HG02840 (cell line): Measurements from ENCODE around the gene JUND.

Experiments used
- ATAC-seq: cut with Tn5 transposase; IDR thresholded peaks from one replicate; pipeline ENCODE4 v1.9.1; 2021; ENCODE audit warnings: mild to moderate bottlenecking, moderate library complexity, moderate number of reproducible peaks; ENCODE audit not compliant: unreplicated experiment, low FRiP score

JUND gene

GRCh38 chr19:18309525-18310064 is 28.2 kb upstream of the JUND start:
- ATAC-seq: no peak

DNA sequence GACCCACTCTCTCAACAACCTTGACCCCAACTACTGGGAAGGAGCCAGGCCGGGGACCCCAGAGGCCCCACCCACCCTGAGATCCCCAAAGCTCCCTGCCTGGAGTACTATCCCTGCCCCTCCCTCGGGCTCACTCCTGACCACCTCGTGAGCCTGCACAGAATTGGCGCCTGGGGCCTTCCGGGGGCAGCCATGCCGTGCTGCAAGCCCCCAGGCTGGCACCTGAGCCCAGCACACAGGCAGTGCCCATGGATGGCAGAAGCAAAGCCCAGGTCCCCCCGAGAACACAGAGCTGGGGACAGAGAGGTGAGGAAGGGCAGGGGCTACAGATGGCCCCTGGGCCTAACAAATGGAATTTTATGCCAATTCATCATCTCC is 27.5 kb upstream of the JUND start:
- no peak for ATAC-seq

- ATAC-seq: no peak
Observed at GRCh38 chr19:18308051-18308947, 26.9 kb upstream of the JUND start.

GRCh38 chr19:18307271-18307681 is 25.9 kb upstream of the JUND start:
- no peak for ATAC-seq

GRCh38 chr19:18306888-18307260 is 25.5 kb upstream of the JUND start:
- ATAC-seq: no peak

- no peak for ATAC-seq
Observed at GRCh38 chr19:18306209-18306887, 24.9 kb upstream of the JUND start.

- ATAC-seq: no peak
Observed at GRCh38 chr19:18304458-18305310, 23.3 kb upstream of the JUND start.

DNA sequence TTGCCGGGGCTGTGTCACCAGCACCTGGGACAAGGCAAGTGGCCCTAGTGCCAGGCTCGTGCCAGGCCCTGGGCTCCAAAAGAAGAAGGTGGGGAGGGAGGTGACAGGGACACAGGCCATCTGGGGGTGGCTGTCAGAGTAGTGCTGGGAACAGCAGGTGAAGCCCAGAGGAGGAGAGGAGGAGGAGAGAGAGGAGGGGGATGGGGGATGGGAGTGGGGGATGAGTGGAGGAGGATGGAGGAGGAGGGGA is 22.7 kb upstream of the JUND start:
- ATAC-seq: no peak

DNA sequence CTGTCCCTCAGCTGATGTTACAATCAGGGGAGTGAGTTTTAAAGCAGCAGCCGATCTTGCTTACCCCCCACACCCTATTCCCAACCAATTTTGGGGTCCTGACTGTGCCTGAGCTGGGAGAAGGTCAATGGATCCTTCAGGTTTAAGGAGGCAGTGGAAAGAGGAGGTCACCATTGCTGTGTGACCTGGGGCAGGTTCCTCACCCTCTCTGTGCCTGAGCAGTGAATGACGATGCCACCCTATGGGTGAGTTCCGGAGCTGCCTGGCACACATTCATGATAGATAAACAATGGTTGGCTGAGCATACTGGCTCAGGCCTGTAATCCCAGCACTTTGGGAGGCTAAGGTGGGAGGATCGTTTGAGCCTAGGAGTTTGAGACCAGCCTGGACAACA is 20.3 kb upstream of the JUND start:
- ATAC-seq: no peak

- ATAC-seq: no peak
Observed at GRCh38 chr19:18300930-18301717, 19.7 kb upstream of the JUND start.

GRCh38 chr19:18299654-18300053 is 18.2 kb upstream of the JUND start:
- ATAC-seq: no peak

- no peak for ATAC-seq
Observed at GRCh38 chr19:18298601-18299000, 17.2 kb upstream of the JUND start.

- no peak for ATAC-seq
Observed at GRCh38 chr19:18297308-18297707, 15.9 kb upstream of the JUND start.

DNA sequence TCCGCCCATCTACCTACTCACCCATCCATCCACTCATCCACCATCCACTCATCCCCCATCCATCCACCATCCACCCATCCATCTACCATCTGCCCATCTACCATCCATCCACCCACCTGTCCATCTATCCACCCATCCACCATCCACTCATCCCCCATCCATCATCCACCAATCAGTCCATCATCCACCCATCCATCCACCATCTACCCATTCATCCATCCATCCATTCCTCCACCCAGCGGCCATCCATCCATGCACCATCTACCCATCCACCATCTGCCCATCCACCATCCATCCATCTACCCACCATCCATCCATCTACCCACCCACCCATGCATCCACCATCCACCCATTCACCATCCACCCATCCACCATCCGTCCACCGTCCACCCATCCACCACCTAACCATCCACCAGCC is 13.6 kb upstream of the JUND start:
- no peak for ATAC-seq

DNA sequence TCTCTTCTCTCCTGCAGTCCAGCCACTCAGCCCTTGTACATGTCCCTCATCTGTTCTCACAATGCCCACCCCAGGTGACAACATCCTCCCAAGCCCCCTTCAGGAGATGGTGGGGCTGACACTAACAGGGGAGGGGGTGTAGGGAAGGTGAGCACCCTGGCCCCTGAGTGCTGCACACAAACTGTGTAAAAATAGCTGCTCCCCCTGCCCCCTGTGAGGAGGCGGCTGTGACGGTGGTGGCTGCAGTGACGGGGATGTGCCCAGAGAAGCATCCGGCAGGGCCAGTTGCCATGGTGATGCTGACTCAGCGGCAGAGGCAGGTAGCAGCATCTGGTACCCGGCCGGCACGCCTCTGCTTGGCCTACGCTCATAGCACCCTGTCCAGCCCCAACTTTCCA is 13.0 kb upstream of the JUND start:
- ATAC-seq: no peak

GRCh38 chr19:18293642-18294466 is 12.4 kb upstream of the JUND start:
- ATAC-seq: no peak

- no peak for ATAC-seq
Observed at GRCh38 chr19:18292810-18293641, 11.6 kb upstream of the JUND start.

- no peak for ATAC-seq
Observed at GRCh38 chr19:18292462-18292809, 11.0 kb upstream of the JUND start.
